Skeletal muscle cell (primary cell): ENCODE results near the gene PROCR.
A peak's percentile ranks its signal among the peaks of the same experiment; 100 is the strongest.
"Not testable (repeated sequence)": the region's sequence is repeated elsewhere in the genome, so short reads cannot be mapped to it uniquely, and the experiment has no call there.

ENCODE experiments used
- DNase-seq: peaks from one replicate; pipeline ENCODE4 v3.0.0-alpha.2; 2010; ENCODE audit warnings: low read depth
- H3K4me3 ChIP-seq: 2 replicates; pipeline ENCODE4 v1.5.1; 2011; ENCODE audit warnings: low read depth, mild to moderate bottlenecking, control low read depth, low read length, moderate library complexity

PROCR gene

GRCh38 chr20:35171753-35172433, at the start of gene PROCR:
TSS of gene PROCR (plus strand) at chr20:35172072. CDS start at chr20:35172155, 83 bp downstream.
- peak within 1 kb of the TSS; percentile 55 for H3K4me3 ChIP-seq
- peak; percentile 72 for DNase-seq

DNA sequence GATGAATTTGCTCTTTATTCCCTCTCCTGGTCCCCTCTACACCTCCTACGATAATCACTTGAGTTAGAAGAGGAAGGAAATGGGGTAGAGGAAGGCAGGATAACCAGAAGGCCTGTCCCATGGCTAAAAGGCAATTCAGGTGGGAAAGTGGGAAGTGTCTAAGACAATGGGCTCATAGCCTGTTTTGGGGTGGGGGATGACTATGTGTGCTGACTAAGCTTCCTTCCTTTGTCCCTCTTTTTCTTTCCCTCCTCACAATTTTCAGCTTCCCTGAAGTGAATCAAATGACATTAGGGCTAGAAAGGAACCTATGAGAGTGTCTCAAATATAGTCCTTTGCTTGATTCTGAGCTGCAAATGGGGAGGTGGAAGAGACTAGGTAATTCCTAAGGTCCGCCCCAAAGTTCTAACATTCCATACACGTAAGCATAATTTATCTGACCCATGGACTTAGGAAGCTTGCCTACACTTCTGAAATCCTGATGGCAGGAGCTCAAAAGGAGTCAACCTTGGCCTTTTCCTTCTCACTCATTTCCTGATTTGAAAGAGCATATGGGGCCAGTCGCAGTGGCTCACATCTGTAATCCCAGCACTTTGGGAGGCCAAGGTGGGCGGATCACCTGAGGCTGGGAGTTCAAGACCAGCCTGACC, 49.0 kb upstream of the PROCR start:
- no peak for DNase-seq
- no peak overlapping the region for H3K4me3 ChIP-seq

DNA sequence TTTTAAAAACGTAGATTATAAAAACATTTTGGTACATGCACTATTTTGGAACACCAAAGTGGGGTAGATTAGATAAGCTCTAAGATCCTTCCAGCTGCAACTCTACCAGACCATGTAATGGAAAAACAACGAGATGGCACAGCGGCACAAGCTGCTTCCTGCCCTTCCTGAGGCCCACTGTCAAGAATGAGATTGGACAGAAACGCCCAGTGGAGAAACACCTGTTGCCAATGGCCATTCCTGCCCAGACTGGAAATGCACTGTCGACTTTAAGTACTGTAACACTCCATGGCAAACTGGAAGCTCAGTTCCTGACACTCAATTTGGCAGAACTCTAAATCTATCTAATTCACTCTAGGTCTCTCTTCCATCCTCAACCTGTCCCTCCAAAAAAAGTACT, 46.1 kb upstream of the PROCR start:
- H3K4me3 ChIP-seq = no peak overlapping the region
- no peak for DNase-seq

DNA sequence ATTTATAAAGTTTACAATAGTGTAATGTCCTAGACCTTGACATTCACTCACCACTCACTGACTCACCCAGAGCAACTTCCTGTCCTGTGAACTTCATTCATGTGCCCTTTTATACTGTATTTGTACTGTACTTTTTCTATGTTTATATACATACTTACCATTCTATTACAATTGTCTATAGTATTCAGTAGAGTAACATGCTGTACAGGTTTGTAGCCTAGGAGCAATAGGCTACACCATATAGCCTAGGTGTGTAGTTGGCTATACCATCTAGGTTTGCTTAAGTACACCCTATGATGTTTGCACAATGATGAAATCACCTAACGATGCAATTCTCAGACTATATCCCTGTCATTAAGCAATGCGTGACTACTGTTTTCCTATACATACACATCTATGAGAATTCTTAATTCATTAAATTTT, 42.2 kb upstream of the PROCR start:
- H3K4me3 ChIP-seq = no peak overlapping the region
- DNase-seq = no peak

- no peak for DNase-seq
- no peak overlapping the region for H3K4me3 ChIP-seq
These were observed 39.9 kb upstream of the PROCR start for GRCh38 chr20:35131934-35132333.

DNA sequence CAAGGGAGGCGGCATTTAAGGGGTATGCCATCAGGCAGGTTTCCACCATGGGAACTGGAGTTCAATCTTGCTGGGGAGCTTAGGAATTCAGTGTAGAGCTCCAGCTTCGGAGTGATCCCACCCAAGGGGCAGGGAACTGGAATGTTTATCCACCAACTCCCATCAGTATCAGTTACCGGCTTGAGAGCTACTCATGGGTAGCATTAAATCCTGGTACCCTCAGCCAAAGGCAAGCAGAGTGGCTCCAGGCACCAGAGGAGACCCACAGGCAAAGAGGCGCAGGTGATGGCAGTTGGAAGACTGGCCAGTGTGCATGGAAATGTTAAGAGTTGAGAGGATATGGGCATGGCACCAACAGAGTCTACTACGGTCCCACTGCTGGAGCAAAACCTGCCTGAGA, 38.8 kb upstream of the PROCR start:
- H3K4me3 ChIP-seq = no peak overlapping the region
- no peak for DNase-seq

DNA sequence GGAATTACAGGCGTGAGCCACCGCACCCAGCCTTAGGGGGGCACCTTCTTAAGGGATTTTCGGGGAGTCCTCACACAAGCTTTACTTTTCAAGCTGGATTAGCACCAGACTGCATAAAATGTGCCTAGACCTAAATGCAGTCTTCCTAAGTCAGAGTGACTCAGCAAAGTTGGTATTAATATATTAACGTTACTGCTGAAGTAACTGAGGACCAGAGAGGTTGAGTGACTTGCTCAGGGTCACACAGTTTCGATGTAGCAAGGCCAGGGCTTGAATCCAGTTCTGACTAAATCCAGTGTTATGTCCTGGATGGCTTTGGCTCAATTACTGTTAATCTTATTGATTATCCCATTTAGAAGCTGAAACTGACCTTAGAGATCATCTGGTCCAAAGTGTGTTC, 38.1 kb upstream of the PROCR start:
- H3K4me3 ChIP-seq = no peak overlapping the region
- no peak for DNase-seq

DNA sequence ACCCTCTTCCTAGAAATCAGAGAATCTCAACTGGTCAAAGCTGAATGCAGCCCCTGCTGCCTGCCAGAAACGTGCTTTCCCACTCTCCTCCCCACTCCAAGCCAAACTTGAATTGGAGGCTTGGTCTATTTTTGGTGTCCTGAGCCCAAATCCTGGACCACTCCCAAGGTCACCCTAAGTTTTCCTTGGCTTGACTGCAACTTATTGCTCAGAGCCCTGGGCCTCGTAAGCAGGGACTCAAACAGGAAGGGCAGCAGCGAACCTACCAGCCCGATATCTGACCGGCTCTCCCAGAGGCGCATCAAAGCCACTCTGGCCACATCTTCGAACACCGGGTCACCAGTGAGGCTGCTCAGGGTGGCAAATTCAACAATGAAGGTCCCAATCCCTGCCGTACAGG, 37.4 kb upstream of the PROCR start:
- no peak for DNase-seq
- no peak overlapping the region for H3K4me3 ChIP-seq

DNA sequence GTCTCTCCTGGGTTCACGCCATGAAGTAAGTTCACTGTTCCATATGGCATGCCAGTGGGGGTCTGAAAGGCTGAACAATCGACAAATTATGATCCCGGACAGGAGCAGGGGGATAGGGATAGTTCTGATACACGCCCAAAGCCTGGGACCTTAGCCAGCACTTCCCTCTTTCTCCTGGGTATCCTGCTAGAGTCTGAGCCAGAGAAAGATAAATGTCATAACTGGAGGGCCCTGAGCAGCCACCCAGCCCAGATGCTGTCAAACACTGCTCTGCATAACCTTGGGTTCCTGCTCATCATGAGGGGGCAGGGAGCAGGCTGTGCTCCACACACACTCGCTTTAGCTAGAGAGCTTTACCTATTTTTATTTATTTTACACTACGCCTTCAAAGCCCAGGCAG, 37.0 kb upstream of the PROCR start:
- DNase-seq = no peak

DNA sequence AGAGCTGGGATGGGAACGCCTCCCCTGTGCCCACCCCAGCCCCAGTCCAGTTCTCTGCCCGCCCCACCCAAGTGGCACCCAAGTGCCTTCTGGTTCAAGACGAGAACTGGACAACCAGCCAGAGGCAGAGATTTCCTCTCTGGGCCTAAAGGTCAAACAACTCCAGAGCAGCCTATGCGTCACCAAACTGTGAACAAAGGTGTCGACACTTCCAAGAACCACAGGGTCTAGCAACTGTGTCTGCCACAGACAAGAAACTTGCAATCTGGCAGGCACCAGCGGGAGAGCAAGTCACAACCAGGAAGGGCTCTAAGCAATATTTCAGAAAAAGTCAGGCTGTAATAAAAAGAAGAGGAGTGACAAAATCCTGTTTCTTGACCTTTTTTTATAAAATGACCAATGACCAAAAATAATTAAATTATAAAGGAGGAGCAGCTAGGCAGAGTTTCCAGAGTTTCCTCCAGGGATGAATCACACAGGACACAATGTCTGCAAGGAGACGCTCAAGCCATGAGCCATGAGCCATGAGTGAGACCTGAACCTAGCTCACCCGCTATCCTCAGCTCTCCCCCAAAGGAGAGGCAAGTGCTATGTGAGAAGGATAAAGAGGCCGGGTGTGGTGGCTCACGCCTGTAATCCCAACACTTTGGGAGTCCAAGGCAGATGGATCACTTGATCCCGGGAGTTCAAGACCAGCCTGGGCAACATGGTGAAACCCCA, 35.8 kb upstream of the PROCR start:
- DNase-seq = no peak
- no peak overlapping the region for H3K4me3 ChIP-seq

More for the DNA sequence above, 37.0 kb upstream of the PROCR start:
- no peak overlapping the region for H3K4me3 ChIP-seq

GRCh38 chr20:35144694-35145093, 27.2 kb upstream of the PROCR start:
- no peak overlapping the region for H3K4me3 ChIP-seq
- DNase-seq = no peak

- no peak overlapping the region for H3K4me3 ChIP-seq
- no peak for DNase-seq
These were observed 26.7 kb upstream of the PROCR start for GRCh38 chr20:35145141-35145564.

GRCh38 chr20:35146299-35146919, 25.5 kb upstream of the PROCR start:
- peak overlapping the region; percentile 80 for H3K4me3 ChIP-seq
- DNase-seq = no peak

DNA sequence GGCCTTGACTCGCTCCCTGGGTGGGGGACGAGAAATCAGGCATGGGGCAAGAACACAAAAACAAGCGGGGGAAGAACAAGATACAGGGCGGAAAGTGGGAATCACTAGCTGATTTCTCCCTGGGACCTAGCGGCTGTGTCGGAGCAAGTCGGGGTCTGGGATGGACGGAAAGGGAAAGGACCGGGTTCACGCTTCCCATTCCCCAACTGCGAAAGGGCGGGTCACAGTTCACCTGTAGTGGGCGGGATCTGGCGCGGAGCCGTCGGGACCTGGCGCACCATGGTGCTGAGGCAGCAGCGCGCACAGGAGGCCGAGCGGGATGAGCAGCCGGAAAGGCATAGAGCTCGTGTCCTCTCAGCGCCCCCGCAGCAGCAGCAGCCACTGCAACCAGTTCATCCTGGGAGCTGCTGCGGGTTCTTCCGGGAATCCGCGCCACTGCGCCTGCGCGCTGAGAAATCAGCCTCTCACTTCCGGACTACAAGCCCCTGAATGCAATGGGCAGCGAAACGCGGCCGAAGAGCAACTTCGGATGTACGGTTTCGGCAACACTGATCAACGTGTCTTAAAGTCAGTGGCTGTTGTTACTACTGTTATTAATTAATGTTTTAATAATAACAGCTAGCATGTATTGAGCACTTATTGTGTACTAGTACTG, 24.8 kb upstream of the PROCR start, which contains the start of gene EDEM2:
Gene EDEM2 (minus strand): TSS at position 417 of the 655 bp plus-strand sequence. CDS start 78 bp downstream, at position 339.
- peak; percentile 87 for DNase-seq
- peak within 1 kb of the TSS; percentile 80 for H3K4me3 ChIP-seq

- peak overlapping the region; percentile 80 for H3K4me3 ChIP-seq
- DNase-seq = not testable (repeated sequence)
These were observed 24.2 kb upstream of the PROCR start for GRCh38 chr20:35147575-35148071.

GRCh38 chr20:35150846-35151579, 20.9 kb upstream of the PROCR start:
- no peak for DNase-seq
- no peak overlapping the region for H3K4me3 ChIP-seq

- H3K4me3 ChIP-seq = no peak overlapping the region
- no peak for DNase-seq
These were observed 20.1 kb upstream of the PROCR start for GRCh38 chr20:35151736-35152135.

DNA sequence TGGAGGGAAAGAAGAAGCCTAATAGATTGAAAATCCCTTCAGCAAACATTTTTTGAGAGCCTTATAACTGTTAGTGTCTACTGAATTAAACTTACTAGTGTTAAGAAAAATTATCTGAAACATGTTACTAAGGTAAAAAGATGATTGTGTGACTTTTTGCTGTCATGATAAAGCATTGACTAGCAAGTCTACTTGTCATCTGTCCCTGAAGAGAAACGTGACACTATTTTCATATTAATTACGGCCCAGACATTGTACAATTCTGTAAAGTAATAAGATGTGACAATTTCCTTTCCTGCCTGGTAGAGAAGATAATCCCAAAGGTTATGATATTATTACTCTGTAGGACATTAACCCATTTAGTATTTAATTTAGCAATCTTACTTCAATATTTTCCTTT, 15.9 kb upstream of the PROCR start:
- DNase-seq = no peak
- no peak overlapping the region for H3K4me3 ChIP-seq

- no peak overlapping the region for H3K4me3 ChIP-seq
These were observed 14.9 kb upstream of the PROCR start for GRCh38 chr20:35156978-35157377.

More at GRCh38 chr20:35156978-35157377, 14.9 kb upstream of the PROCR start:
- DNase-seq = no peak
